Keratinocyte (primary cell): ENCODE results near the gene CRTC1.

Source experiments
- CTCF ChIP-seq, 3 experiments: IDR thresholded peaks in 1 of 3; conservative IDR thresholded peaks in 1 of 3; optimal IDR thresholded peaks in 1 of 3; 2 replicates in 2 of 3; 3 replicates in 1 of 3; pipeline versions ENCODE3 to v1.5.1; 2011; ENCODE audit warnings: low read length in 3 of 3, mild to moderate bottlenecking in 3 of 3, moderate library complexity in 2 of 3, control low read depth in 1 of 3, inconsistent platforms in 1 of 3; ENCODE audit not compliant: insufficient read depth in 2 of 3; ENCODE audit errors: extremely low read depth in 1 of 3
- EZH2 ChIP-seq: IDR thresholded peaks from one replicate; pipeline ENCODE4 v1.6.1; 2012; ENCODE audit warnings: inconsistent platforms, mild to moderate bottlenecking, low read length, moderate library complexity

- TF ChIP-seq CTCF (optimal IDR thresholded peaks at IDR 0.05 in 1 of 3, IDR thresholded peaks at IDR 0.05 in 1 of 3, conservative IDR thresholded peaks at IDR 0.05 in 1 of 3; ENCODE audit: extremely low read depth in 1 of 3, insufficient read depth in 2 of 3, low read length in 3 of 3) = no peak
- no peak for TF ChIP-seq EZH2
Measured at GRCh38 chr19:18798384-18799352, 115.2 kb downstream of the CRTC1 start.
